ENCODE results near the gene PRICKLE1.

- TF ChIP-seq CTCF (IDR thresholded peaks at IDR 0.05; ENCODE audit: poor library complexity, severe bottlenecking) (no peak), POLR2AphosphoS5 (IDR thresholded peaks at IDR 0.05) (no peak)
Measured at GRCh38 chr12:42442311-42442759, 147.2 kb downstream of the PRICKLE1 start.
